ENCODE measurements around the gene SELENOO. TPM values are rescaled to one million over a fixed set of nuclear protein-coding genes. Genes with fewer than 3 reads are reported as not detected.

SELENOO gene
- total RNA-seq, 1 experiment from 2014 or later: 34.3 TPM

DNA sequence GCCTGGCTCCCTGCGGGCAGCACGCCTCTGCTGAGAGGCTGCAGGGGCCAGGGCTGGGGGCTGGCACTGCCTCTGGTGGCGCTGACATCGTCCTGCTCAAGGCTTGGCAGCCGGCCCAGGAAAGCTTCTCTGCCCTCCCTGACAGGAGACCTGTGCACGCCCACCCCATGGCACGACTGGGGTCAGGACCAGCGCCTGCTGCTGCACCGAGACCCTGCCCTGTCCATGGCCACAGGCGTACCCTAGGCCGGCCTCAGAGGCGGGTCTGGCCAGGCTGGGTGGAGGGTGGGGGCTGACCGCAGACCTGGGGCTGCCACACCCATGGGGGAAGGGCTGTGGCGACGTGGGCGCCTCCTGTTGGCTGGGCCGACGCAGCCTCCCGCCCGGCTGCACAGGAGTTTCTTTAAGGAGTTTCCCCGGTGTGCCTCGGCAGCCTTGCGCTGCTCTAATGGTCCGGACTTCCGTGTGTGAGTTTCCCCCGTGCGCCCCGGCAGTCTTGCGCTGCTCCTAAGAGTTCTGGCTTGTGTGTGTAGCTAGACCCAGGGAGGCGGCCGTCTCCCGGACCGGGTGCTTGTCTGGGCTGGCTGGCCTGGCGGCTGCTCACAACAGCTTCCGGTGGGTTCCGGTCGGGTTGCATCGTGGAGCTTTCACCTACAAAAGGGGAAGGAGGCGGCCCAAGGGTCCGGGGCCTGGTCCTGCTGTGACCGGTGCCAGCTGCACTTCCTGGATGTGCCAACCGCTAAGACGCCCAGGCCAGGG is 10.4 kb upstream of the SELENOO start:
- Histone ChIP-seq H3K36me3 (ENCODE audit: control insufficient read depth, insufficient read depth, low read length) (no peaks in the 10 kb centered on the region), H3K9me3 (ENCODE audit: control insufficient read depth, insufficient read depth, low read depth, low read length) (no peaks in the 10 kb centered on the region), H3K4me1 (ENCODE audit: control insufficient read depth, insufficient read depth, low read length) (peaks cover 35% of the 10 kb centered on the region), H3K4me3 (ENCODE audit: low read depth in 2 of 2, low read length in 2 of 2) (peak overlapping the region; percentile 36 to 55), H3K27ac (ENCODE audit: low read length) (peak overlapping the region; percentile 73), H3K27me3 (ENCODE audit: control insufficient read depth, insufficient read depth, low read length) (no peaks in the 10 kb centered on the region)
- DNase-seq (ENCODE audit: low read depth, low spot score) (no peak), ATAC-seq (peak; percentile 79)
- BruUV-seq (replicated peaks): no TSS peak
- in situ Hi-C loops (cut with HindIII; ENCODE audit: low pct_unique_long_range_greater_than_20kb, low sequenced_read_pairs) (no loop called here), intact Hi-C loops (cut with micrococcal nuclease; ENCODE audit: unreplicated experiment) (loop anchor here (5.0 kb wide), 1 partner anchor 43 kb away; no protein-coding TSS in a partner anchor)
- ChIA-PET POLR2A (interaction anchor here (0.6 to 0.8 kb wide), 2 partner anchors 16 to 468 kb away, joined by 3 read pairs; no protein-coding TSS in a partner anchor), CTCF (interaction anchor here (0.5 to 1.0 kb wide), 3 partner anchors 42 to 254 kb away, joined by 3 to 8 read pairs (median 4); no protein-coding TSS in a partner anchor)
- TF ChIP-seq POLR2AphosphoS5 (IDR thresholded peaks at IDR 0.05; ENCODE audit: low read depth, low read length): peak; percentile 56; the same call in 1 of the 2 replicates
- no peak for TF ChIP-seq TCF7L2 (IDR thresholded peaks at IDR 0.05; ENCODE audit: low read depth, low read length)

DNA sequence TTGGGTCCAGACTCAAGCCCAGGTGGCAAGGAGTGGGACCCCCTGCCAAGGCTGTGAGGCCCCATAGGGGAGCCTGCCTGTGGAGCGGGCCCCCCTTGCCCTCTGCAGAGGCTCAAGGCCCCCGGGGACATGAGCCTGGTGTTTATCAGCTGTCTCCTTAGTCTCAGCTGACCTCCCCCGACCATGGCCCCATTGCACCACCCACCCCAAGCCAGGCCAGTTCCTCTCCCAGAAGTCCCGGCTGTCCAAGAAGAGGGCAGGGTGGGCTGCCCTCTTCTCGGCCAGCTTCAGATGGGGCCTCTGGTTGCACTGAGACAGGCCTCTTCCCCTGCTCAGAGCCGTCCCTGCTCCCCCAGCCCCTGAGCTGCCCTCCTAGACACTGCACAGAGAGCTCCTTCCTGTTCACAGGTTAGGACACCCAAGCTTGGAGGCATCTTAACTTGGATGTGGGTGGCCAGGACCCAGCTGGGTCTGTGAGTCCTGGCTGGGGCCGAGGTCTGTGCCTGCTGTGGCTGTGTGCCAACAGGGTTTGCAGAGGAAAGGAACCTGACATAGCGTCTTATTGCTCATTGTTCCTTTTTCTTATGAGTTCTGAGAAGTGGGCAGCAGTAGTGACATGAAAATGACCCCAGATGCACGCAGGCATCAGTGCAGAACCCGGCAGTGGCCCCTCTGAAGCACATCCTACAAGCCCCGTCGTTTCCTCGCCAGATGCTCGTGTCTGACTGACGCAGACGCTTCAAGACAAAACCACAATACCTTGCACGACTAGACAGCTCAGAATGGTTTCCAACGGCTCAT is 9.7 kb upstream of the SELENOO start:
- POLR2A ChIA-PET: interaction anchor here (0.6 kb wide), 1 partner anchor 73 kb away, joined by 3 read pairs; no protein-coding TSS in a partner anchor
- no TSS peak for BruUV-seq (replicated peaks)

More for the DNA sequence above, 9.7 kb upstream of the SELENOO start:
- no peaks in the 10 kb centered on the region for H3K27me3 ChIP-seq (ENCODE audit: control insufficient read depth, insufficient read depth, low read length)
- no peak for DNase-seq (ENCODE audit: low read depth, low spot score)
- H3K9me3 ChIP-seq (ENCODE audit: control insufficient read depth, insufficient read depth, low read depth, low read length): no peaks in the 10 kb centered on the region
- H3K36me3 ChIP-seq (ENCODE audit: control insufficient read depth, insufficient read depth, low read length): no peaks in the 10 kb centered on the region
- peak overlapping the region; percentile 36 to 55 for H3K4me3 ChIP-seq (ENCODE audit: low read depth in 2 of 2, low read length in 2 of 2)
- TF ChIP-seq POLR2AphosphoS5 (IDR thresholded peaks at IDR 0.05; ENCODE audit: low read depth, low read length): no peak
- TF ChIP-seq CTCF (IDR thresholded peaks at IDR 0.05): no peak
- no peak for TF ChIP-seq SIN3A (IDR thresholded peaks at IDR 0.05; ENCODE audit: borderline replicate concordance, insufficient read depth, low read depth, low read length)
- TF ChIP-seq TCF7L2 (IDR thresholded peaks at IDR 0.05; ENCODE audit: low read depth, low read length): no peak
- TF ChIP-seq, protein P1, sequence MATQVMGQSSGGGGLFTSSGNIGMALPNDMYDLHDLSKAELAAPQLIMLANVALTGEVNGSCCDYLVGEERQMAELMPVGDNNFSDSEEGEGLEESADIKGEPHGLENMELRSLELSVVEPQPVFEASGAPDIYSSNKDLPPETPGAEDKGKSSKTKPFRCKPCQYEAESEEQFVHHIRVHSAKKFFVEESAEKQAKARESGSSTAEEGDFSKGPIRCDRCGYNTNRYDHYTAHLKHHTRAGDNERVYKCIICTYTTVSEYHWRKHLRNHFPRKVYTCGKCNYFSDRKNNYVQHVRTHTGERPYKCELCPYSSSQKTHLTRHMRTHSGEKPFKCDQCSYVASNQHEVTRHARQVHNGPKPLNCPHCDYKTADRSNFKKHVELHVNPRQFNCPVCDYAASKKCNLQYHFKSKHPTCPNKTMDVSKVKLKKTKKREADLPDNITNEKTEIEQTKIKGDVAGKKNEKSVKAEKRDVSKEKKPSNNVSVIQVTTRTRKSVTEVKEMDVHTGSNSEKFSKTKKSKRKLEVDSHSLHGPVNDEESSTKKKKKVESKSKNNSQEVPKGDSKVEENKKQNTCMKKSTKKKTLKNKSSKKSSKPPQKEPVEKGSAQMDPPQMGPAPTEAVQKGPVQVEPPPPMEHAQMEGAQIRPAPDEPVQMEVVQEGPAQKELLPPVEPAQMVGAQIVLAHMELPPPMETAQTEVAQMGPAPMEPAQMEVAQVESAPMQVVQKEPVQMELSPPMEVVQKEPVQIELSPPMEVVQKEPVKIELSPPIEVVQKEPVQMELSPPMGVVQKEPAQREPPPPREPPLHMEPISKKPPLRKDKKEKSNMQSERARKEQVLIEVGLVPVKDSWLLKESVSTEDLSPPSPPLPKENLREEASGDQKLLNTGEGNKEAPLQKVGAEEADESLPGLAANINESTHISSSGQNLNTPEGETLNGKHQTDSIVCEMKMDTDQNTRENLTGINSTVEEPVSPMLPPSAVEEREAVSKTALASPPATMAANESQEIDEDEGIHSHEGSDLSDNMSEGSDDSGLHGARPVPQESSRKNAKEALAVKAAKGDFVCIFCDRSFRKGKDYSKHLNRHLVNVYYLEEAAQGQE (IDR thresholded peaks at IDR 0.05; ENCODE audit: insufficient read depth in 1 of 2, low read depth in 2 of 2, low read length in 1 of 2): no peak
- no peak for ATAC-seq
- intact Hi-C loops (cut with micrococcal nuclease; ENCODE audit: unreplicated experiment) (loop anchor here (5.0 kb wide), 1 partner anchor 44 kb away; no protein-coding TSS in a partner anchor), in situ Hi-C loops (cut with HindIII; ENCODE audit: low pct_unique_long_range_greater_than_20kb, low sequenced_read_pairs) (no loop called here)
- peak overlapping the region; percentile 73 for H3K27ac ChIP-seq (ENCODE audit: low read length)
- H3K4me1 ChIP-seq (ENCODE audit: control insufficient read depth, insufficient read depth, low read length): peaks cover 35% of the 10 kb centered on the region
- CTCF ChIA-PET: interaction anchor here (0.5 to 1.0 kb wide), 2 partner anchors 43 to 255 kb away, joined by 4 to 8 read pairs; no protein-coding TSS in a partner anchor
